GM15510 (cell line): Measurements from ENCODE around the gene JAKMIP1.

Experiments used
- POLR2A ChIP-seq: IDR thresholded peaks from 3 replicates; pipeline ENCODE4 v1.6.1; 2011; ENCODE audit warnings: borderline replicate concordance; ENCODE audit not compliant: insufficient read length; ENCODE audit errors: extremely low read depth

The JAKMIP1 gene

GRCh38 chr4:6059375-6059805 lies 141.0 kb downstream of the JAKMIP1 start:
- TF ChIP-seq POLR2A = no peak

GRCh38 chr4:6058531-6059374 lies 141.6 kb downstream of the JAKMIP1 start:
- no peak for TF ChIP-seq POLR2A

- no peak for TF ChIP-seq POLR2A
Observed at GRCh38 chr4:6056976-6057766, 143.2 kb downstream of the JAKMIP1 start.

GRCh38 chr4:6055436-6055835 lies 144.9 kb downstream of the JAKMIP1 start:
- TF ChIP-seq POLR2A = no peak

- TF ChIP-seq POLR2A = no peak
Observed at GRCh38 chr4:6055030-6055429, 145.3 kb downstream of the JAKMIP1 start.

- TF ChIP-seq POLR2A = no peak
Observed at GRCh38 chr4:6054162-6054922, 146.0 kb downstream of the JAKMIP1 start.

- no peak for TF ChIP-seq POLR2A
Observed at GRCh38 chr4:6052679-6053078, 147.7 kb downstream of the JAKMIP1 start.

- TF ChIP-seq POLR2A = no peak
Observed at GRCh38 chr4:6050551-6050950, 149.8 kb downstream of the JAKMIP1 start.

GRCh38 chr4:6049985-6050384 lies 150.4 kb downstream of the JAKMIP1 start:
- TF ChIP-seq POLR2A = no peak

GRCh38 chr4:6049278-6049677 lies 151.1 kb downstream of the JAKMIP1 start:
- no peak for TF ChIP-seq POLR2A

- TF ChIP-seq POLR2A = no peak
Observed at GRCh38 chr4:6048537-6048936, 151.8 kb downstream of the JAKMIP1 start.

GRCh38 chr4:6047130-6047673 lies 153.1 kb downstream of the JAKMIP1 start:
- no peak for TF ChIP-seq POLR2A

GRCh38 chr4:6046526-6047129 lies 153.7 kb downstream of the JAKMIP1 start:
- TF ChIP-seq POLR2A = no peak

GRCh38 chr4:6044805-6045204 lies 155.5 kb downstream of the JAKMIP1 start:
- no peak for TF ChIP-seq POLR2A
